ENCODE results near the gene NTN5.
A peak's percentile ranks its signal among the peaks of the same experiment; 100 is the strongest.
"Not testable (repeated sequence)": the region's sequence is repeated elsewhere in the genome, so short reads cannot be mapped to it uniquely, and the experiment has no call there.

NTN5 gene

DNA sequence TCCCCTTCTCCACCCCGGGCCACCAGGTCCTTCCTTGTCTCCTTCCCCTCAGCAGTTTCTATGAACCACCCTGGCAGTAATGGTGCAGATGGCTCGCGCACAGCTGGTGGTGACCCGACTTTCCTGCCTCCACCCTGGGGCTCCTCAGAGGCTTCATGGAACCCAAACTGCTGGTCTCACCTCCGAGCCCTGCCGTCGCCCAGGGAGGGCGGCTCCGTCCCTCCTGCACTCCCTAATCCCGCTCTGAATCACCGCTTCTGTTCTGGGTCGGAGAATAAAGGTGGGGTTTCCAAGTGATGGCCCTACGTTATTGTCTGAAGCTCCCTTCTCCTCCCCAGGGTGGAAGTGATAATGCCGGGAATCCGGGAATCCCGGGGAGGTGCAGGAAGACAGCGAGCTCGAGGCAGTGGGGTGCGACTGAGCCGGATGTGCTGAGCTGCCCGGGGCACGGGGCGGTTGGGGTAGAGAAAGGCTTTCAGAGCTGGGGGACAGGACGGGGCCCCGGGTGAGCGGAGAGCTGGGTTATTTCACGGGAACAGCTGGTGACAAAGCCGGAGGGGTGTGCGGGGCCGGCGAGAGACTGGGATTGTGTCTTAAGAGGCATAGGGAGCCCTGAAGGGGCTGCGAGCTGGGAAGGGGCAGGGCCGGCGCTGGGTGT lies 23.7 kb upstream of the NTN5 start:
- DNase-seq, result no peak

DNA sequence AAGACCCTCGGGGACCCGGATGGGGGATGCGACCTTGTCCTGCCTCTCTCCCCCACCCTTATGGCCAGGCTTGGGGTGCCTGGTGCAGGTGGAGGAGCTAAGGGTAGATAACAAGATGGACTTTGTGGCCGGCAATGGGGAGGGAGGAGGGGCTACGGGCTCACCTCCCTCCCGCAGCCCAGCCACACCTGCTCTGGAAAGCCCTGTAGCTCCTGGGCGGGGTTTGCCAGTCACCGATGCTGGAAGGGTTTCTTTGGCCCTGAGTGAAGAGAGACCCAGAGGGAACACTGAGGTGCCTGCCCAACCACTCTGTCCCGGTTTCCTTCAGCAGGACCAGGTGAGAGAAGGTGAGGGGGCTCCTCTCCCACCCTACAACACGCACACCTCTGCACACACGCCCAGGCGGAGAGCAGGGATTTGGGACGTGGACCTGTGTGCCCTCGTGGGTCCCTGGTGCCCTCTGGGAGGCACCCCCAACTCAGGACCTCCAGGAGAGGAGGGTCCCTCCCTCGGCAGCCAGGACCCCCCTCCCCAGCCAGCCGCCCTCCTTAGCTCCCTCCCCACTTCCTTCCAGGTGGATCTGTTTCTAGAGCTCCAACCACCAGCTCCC lies 23.0 kb upstream of the NTN5 start, which contains the start of gene FUT2:
FUT2 (plus strand) TSS at position 229 of the 610 bp plus-strand sequence. CDS start 6,986 bp downstream, outside the sequence.
- DNase-seq, result no peak

DNA sequence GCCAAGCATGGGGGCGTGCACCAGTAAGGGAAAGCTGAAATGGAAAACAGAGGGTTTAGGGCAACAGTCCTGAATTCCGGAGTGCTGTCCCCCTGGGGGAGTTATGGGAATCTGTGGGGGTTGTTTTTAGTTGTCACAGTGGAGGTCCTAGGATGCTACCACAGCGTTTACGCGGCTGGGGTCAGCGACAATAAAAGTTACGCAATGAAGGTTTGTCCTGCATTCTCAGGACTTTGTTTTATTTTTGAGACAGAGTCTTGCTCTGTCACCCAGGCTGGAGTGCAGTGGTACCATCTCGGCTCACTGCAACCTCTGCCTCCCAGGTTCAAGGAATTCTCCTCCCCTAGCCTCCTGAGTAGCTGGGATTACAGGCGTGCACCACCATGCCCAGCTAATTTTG lies 20.8 kb upstream of the NTN5 start:
- not testable (repeated sequence) for DNase-seq

DNA sequence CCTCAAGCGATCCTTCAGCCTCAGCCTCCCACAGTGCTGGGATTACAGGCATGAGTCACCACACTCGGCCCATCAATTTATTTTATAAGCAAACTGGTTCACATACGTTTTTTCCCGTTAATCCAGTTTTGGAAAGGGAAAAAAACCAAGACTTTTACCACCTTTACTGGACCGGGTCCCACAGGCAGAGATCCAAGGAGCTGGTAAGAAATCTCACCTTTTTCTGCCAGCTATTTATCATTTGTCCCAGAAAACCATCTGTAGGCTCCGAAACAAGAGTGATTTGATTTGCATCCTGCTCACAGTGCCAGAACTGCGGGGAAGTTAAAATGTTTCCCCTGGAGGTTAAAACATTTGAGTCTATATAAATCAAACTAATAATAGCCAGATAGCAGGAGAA lies 16.6 kb upstream of the NTN5 start:
- no peak for DNase-seq

DNA sequence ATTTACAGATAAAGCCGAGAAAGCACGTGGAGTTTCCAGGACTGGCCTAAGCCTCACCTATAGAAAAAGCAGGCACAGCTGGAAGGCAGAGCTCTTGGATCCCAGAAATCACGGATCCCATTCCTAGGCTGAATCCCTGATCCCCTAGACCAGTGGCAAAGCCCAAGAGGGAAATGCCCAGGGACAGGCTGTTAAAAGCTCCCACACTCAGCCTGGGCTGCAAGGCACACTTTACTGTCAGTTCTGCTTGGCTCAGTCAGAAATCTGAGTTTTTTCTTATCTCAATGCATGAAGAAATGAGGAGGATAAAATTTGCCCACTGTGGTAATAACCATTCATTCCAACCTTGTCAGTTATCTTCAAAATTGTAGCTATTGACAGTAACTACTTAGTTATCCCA lies 15.0 kb upstream of the NTN5 start:
- DNase-seq, result no peak

DNA sequence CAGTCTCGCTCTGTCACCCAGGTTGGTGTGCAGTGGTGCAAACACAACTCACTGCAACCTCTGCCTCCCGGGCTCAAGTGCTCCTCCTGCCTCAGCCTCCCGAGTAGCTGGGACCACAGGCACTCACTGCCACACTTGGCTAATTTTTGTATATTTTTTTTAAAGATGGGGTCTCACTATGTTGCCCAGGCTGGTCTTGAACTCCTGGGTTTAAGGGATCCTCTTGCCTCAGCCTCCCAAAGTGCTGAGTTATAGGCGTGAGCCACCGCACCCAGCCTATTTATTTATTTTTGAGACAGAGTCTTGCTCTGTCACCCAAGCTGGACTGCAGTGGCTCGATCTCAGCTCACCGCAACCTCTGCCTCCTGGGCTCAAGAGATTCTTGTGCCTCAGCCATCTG lies 13.8 kb upstream of the NTN5 start:
- not testable (repeated sequence) for DNase-seq

DNA sequence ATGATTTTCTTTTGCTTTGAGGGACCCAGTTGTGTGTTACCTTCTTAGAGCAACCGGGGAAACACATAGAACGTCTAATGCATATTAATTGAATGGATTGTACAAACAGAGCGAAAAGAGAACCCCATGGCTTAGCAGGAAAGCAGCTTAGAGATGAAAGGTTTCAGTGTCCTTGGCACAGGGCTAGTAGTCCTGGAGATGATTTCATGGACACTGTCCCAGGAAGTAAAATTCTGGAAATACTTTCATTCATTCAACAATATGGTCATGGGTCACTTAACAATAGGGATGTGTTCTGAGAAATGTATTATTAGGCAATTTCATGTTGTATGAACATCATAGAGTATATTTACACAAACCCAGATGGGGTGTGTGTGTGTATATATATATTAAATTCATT lies 13.3 kb upstream of the NTN5 start:
- no peak for DNase-seq

DNA sequence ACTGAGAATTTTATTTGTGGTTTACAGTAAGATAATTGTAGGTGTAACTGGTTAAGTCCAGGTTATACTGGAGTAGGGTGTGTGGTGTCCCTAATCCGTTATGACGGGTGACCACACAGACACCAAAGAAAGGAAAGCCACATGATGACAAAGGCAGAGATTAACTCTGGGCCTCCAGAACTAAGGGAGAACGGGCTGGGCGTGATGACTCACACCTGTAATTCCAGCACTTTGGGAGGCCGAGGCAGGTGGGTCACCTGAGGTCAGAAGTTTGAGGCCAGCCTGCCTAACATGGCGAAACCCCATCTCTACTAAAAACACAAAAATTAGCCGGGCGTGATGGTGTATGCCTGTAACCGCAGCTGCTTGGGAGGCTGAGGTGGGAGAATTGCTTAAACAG lies 12.8 kb upstream of the NTN5 start:
- DNase-seq, result no peak

DNA sequence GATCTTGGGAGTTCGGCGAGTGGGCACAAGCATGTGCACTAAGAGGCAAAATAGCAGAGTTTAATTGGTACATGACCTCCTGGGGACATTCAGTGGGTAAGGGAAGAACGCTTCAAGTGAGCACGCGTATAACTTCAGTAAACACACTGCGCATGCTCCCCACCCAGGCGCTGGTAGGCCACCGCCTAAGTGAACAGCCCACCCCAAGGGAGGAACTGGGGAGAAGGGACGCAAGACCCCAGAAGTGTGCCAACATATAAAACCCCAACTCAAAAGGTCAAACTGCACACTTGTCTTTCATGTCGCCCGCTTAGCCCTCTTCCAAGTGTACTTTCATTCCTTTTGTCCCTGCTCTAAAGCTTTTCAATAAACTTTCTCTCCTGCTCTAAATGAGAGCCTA lies 10.5 kb upstream of the NTN5 start:
- DNase-seq, result peak; percentile 21

DNA sequence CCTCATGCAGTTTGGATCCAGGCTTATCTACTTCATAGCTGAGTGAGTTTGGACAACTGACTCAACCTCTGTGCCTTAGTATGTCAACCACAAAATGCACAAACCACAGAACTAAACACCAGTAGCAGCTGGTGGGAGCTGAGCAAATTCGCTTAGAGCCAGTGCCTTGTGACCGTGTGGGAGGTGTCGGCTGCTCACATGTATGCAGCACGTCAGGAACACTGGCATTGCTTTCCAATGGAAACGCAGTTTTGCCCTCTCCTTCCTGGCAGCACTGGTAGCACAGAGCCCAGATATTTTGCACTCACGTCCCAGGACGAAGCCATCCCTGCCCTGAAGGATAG lies 8.3 kb upstream of the NTN5 start:
- DNase-seq, result no peak

DNA sequence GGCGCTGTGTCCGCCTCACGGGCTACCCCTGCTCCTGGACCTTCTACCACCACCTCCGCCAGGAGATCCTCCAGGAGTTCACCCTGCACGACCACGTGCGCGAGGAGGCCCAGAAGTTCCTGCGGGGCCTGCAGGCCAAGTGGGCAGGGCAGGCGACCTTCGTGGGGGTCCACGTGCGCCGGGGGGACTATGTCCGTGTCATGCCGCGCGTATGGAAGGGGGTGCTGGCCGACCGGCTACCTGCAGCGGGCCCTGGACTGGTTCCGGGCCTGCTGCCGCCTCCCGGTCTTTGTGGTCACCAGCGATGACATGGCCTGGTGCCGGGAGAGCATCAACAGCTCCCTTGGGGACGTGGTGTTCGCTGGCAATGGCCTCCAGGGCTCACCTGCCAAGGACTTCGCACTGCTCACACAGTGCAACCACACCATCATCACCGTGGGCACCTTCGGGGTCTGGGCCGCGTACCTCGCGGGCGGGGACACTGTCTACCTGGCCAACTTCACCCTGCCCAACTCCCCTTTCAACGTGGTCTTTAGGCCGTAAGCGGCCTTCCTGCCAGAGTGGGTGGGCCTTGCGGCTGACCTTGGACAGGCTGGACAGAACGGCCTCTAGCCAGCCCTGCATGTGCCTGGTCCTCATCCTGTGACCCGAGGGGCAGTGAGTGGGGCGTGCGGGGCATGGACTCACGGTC lies 7.8 kb upstream of the NTN5 start:
- DNase-seq, result no peak

DNA sequence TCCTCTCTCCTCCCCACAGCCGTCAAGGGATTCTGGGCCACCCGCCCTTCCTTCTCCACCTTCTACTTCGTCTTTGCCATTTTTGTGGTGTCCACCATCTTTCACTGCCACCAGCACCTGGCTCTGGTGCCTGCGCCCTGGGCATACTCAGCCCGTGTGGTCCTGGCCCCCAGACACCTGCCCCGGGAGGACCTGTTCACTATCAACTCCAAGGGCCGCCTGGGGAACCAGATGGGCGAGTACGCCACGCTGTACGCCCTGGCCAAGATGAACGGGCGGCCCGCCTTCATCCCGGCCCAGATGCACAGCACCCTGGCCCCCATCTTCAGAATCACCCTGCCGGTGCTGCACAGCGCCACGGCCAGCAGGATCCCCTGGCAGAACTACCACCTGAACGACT lies 7.2 kb upstream of the NTN5 start:
- not testable (repeated sequence) for DNase-seq

DNA sequence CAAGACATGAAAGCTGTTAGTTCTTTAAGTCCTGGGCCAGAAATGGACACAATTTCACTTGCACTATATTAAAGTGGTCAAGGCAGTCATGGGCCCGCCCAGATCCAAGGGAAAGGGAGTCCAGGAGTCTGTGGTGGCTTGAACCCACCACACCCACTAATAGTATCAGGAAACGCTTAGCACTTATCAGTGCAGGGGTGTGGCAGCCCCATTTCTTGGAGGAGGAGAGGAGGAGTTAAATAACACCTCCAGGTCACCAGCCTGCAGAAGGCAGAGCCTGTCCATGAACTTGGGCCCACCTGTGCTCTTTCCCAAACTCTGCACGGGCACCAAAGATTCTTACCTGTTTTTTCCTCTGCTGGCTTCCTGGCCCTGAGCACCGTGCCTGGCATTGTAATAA lies 5.4 kb upstream of the NTN5 start:
- no peak for DNase-seq

DNA sequence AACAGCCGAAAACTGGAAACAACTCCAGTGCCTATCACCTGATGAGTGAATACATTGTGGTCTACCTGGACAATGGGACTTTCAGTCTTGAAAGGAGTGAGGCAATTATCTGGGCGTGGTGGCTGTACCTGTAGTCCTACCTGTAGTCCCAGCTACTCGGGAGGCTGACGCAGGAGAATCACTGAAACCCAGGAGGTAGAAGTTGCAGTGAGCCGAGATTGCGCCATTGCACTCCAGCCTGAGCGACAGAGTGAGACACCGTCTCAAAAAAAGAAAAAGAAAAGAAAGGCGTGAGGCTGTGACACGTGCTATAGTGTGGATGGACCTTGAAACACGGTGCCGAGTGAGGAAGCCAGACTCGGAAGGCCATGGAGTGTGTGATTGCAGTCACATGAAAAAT lies 4.1 kb upstream of the NTN5 start:
- DNase-seq, result no peak

DNA sequence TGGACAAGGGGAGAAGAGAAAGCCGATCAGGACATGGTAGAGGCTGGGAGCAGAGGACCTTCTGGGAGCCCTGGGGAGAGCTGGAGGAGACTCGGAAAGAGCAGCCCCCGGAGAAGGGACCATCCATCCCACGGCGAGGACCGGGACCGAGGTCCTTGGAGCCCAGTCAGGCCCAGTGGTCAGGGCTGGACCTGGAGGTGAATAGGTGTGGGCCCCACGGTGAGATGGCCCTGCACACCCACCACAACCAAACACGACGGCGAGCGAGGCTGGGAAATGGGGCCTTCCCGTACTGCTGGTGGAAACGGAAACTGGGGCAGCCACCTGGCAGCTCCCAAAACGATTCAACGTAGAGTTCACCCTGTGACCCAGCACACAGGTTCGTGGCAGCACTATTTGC lies 3.7 kb upstream of the NTN5 start:
- no peak for DNase-seq

DNA sequence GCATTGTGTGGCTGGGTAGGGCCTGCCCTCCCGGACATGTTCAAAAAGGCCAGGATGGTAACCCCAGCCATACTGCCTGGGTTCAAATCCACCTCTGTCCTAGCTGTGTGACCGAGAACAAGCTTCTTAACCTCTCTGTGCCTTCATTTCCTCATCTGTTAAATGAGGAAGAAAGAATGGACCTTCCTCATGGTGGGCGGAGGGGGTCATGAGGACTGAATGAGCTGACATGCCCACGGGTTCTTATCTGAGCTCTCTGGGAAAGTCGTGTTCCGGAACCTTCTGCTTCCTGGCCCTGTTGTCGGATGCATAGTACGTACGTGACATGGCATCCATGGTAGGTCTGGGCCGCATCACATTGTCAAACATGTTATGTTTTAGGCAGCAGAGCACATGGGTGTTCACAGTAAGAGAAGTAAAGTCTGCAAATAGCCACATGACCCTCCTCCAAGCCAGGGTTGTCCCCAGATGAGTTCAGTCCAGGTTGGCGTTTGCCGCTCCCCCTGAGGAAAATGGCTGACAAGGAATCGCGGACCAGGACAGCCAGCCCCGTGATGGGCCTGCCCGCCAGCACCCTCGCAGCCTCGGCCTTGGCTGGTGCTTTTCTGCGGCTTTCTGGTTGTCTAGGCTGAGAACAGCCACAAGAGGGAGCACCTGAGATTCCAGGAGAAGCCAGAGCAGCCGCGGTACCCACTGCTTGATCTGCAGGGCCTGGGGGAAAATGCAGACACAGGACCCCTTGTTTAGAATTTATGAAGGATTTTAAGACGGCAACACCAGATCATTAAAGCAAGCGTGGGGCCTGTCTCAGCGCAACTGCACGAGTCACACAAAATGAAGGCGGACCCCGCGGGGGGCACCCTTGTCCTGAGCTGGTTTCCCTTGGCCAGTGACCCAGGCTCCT lies 2.4 kb upstream of the NTN5 start:
- DNase-seq, result peak; percentile 85

DNA sequence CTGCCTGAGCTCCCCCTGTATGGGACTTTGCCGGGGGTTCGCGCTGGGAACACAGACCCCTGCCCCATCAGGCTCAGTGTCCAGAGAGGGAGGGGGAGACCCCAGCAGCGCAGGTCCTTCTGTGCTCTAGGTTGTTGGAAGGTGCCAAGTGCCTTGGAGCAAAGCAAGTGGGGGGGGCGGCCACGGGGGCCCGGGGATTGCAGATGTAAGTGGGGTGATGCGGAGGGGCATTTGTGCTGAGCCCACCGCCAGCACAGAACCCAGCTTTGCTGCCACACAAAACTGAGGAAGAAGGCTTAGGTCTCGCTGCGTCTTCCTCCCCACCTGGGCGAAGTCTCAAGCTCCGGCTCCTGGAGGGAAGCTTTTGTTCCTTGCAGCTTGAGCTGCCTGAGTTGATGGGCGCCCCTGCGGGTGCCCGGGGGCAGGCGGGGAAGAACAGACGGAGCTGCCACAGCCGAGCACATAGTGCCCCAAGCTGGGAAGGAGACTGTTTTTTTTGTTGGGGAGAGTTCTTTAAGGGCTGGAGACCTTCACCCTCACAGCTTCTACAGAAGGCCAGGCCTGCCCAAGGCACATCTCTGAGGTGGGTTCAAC lies 1.5 kb upstream of the NTN5 start:
- no peak for DNase-seq

DNA sequence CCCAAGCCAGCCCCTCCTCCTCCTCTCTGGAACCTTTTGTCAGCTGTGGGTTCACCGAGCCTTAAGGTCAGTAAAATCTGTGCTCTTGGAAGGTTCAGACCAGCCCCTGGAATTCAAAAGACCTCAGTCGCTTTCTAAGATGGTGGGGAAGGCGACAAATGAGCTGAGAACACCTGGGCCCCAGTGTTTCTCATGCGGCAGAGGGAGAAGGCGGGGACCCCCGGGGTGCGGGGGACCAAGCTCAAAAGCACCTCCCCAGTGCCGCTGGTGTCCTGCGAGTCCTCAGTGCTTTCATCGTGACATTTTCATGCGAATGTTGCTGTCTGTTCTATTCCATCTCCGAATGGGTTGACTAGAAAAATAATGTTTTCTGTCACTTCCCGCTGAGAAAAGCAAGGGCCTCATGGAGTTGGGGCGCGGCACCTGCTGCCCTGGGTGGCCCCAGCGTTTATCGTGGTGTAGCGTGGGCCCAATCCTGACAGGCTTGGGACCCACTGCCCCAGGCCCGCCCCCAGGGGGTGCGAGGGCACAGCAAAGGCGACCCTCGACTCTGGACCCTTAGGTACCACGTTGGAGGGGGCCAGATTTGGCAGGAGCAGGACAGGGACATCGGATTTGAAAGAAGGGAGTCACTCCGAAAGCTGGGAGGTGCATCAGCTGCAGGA lies 751 bp upstream of the NTN5 start:
- no peak for DNase-seq

DNA sequence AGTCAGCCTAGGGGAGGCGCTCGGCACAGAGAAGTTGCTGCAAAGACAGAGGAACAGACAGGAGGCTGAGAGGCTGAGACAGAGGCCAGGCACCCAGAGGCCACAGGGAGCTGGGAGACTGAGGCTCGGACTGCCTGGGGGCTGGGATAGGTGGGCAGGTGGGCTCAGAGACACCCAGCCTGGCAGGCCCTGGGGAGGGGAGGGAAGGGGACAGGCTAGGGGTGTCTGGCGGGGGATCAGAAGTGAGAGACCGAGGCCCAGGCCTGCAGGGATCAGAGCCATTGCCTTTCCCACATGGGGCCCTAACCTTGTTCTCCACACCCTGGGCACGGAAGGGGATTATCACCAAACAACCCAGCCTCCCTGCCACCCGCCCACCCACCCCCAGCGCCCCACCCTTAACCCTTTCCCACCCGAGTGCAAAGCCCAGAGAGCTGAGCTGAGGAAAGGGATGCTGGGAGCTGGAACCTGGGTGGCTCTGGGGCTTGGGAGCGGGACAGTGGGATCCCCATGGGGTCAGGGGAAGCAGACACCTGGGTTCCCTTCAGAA lies 1.3 kb downstream of the NTN5 start:
- DNase-seq, result no peak

DNA sequence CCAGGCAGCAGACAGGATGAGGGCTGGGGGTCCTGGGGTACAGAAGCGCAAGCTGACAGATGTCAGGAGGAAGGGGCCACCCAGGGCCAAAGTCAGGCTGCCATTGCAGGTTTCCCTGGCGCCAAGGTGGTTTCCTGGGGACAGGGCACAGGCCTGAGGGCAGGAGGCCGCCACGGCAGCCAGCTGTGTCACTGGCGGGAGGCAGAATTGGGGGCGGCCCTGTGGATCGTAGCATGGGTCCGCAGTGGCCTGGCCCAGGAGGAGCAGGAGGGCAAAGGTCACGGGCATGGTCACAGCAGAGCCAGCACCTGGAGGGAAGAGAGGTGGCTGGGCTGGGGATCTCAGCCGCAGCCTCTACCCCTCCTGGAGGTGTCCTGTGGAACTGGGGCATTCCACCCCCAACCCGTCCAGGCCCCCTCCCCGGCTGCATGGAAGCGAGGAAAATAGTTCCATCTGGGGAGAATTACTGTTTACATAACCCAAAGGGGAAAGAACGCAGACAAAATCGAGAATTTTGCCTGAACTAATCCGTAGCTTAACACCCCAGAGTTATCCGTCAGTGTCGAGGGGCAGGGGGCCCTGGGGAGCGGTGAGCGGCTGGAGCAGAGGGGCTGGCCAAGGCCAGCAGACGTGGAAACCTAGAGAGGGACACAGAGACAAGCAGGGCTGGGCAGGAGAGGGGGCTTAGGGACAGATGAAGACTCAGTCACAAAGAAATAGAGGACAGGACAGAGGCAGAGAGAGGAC lies 1.9 kb downstream of the NTN5 start:
- no peak for DNase-seq

DNA sequence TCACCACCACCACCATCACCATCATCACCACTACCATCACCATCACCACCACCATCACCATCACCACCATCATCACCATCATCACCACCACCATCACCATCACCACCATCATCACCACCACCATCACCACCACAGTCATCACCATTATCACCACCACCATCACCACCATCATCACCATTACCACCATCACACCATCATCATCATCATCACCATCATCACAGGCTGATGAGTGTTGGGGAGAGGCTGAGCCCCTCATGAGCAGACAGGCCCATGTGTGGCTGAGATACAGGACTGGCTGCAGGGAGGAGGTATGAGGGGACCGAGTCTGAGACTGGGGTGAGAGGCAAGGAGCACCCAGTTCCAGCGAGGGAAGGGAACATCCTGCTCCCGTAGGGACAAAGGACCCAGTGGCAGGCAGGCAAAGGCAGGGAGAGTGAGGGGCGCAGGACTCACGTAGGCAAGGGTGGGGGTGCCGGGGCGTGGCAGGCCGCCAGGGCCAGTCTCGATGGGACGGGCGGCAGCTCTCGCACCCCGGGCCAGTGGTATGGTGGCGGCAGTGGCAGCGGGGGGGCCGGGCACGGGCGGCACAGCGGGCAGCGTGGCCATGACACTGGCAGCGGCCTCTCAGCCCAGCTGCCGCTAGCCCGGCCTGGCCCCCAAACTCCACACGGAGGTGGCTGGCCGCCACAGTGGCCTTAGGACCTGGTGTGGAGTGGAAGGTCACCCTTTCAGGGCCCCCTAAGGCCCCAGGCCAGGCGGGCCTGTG lies 2.7 kb downstream of the NTN5 start:
- DNase-seq, result no peak
